Measurements from ENCODE around the gene TGFB1.
A peak's percentile ranks its signal among the peaks of the same experiment; 100 is the strongest.
"Not testable (repeated sequence)": the region's sequence is repeated elsewhere in the genome, so short reads cannot be mapped to it uniquely, and the experiment has no call there.

The TGFB1 gene

GRCh38 chr19:41298348-41298964 lies 55.3 kb downstream of the TGFB1 start:
- peaks cover 50 to 61% of the 10 kb centered on the region in 2 donors for H3K4me1 ChIP-seq (ENCODE audit: control insufficient read depth in 1 of 2, insufficient read depth in 2 of 2, low read length in 2 of 2)
- no peaks in the 10 kb centered on the region for H3K27me3 ChIP-seq (ENCODE audit: control insufficient read depth in 1 of 2, insufficient read depth in 2 of 2, low read length in 2 of 2)
- peak overlapping the region; percentile 77 for H3K27ac ChIP-seq (ENCODE audit: low read depth, low read length)
- H3K36me3 ChIP-seq (ENCODE audit: control insufficient read depth in 1 of 2, insufficient read depth in 2 of 2, low read length in 2 of 2), result peaks cover 68 to 83% of the 10 kb centered on the region in 2 donors
- H3K4me3 ChIP-seq (ENCODE audit: low read depth in 1 of 2, low read length in 2 of 2), result peak overlapping the region in 1 of 2 donors; percentile 1
- H3K9ac ChIP-seq (ENCODE audit: low read depth in 1 of 2, low read length in 2 of 2), result peak overlapping the region; percentile 41
- H3K9me3 ChIP-seq (ENCODE audit: control insufficient read depth in 1 of 2, low read length in 2 of 2), result no peaks in the 10 kb centered on the region

GRCh38 chr19:41297628-41298347 lies 55.9 kb downstream of the TGFB1 start:
- Histone ChIP-seq H3K9me3 (ENCODE audit: control insufficient read depth in 1 of 2, low read length in 2 of 2) (no peaks in the 10 kb centered on the region), H3K9ac (ENCODE audit: low read depth in 1 of 2, low read length in 2 of 2) (peak overlapping the region; percentile 35 to 41), H3K4me1 (ENCODE audit: control insufficient read depth in 1 of 2, insufficient read depth in 2 of 2, low read length in 2 of 2) (peaks cover 50 to 61% of the 10 kb centered on the region in 2 donors), H3K27ac (ENCODE audit: low read depth, low read length) (peak overlapping the region; percentile 59), H3K27me3 (ENCODE audit: control insufficient read depth in 1 of 2, insufficient read depth in 2 of 2, low read length in 2 of 2) (no peaks in the 10 kb centered on the region), H3K4me3 (ENCODE audit: low read depth in 1 of 2, low read length in 2 of 2) (peak overlapping the region in 1 of 2 donors; percentile 1), H3K36me3 (ENCODE audit: control insufficient read depth in 1 of 2, insufficient read depth in 2 of 2, low read length in 2 of 2) (peaks cover 72 to 83% of the 10 kb centered on the region in 2 donors)

- H3K27ac ChIP-seq (ENCODE audit: low read depth, low read length), result peak overlapping the region; percentile 24
- H3K9me3 ChIP-seq (ENCODE audit: control insufficient read depth in 1 of 2, low read length in 2 of 2), result no peaks in the 10 kb centered on the region
- peak overlapping the region in 1 of 2 donors; percentile 28 for H3K9ac ChIP-seq (ENCODE audit: low read depth in 1 of 2, low read length in 2 of 2)
- H3K27me3 ChIP-seq (ENCODE audit: control insufficient read depth in 1 of 2, insufficient read depth in 2 of 2, low read length in 2 of 2), result no peaks in the 10 kb centered on the region
- H3K36me3 ChIP-seq (ENCODE audit: control insufficient read depth in 1 of 2, insufficient read depth in 2 of 2, low read length in 2 of 2), result peaks cover 81 to 85% of the 10 kb centered on the region in 2 donors
- H3K4me3 ChIP-seq (ENCODE audit: low read depth in 1 of 2, low read length in 2 of 2), result no peak overlapping the region
- peaks cover 50 to 55% of the 10 kb centered on the region in 2 donors for H3K4me1 ChIP-seq (ENCODE audit: control insufficient read depth in 1 of 2, insufficient read depth in 2 of 2, low read length in 2 of 2)
Observed at GRCh38 chr19:41296433-41296871, 57.3 kb downstream of the TGFB1 start.

- peaks cover 74 to 89% of the 10 kb centered on the region in 2 donors for H3K36me3 ChIP-seq (ENCODE audit: control insufficient read depth in 1 of 2, insufficient read depth in 2 of 2, low read length in 2 of 2)
- no peak overlapping the region for H3K4me3 ChIP-seq (ENCODE audit: low read depth in 1 of 2, low read length in 2 of 2)
- H3K9ac ChIP-seq (ENCODE audit: low read depth in 1 of 2, low read length in 2 of 2), result no peak overlapping the region
- H3K9me3 ChIP-seq (ENCODE audit: control insufficient read depth in 1 of 2, low read length in 2 of 2), result no peaks in the 10 kb centered on the region
- no peaks in the 10 kb centered on the region for H3K27me3 ChIP-seq (ENCODE audit: control insufficient read depth in 1 of 2, insufficient read depth in 2 of 2, low read length in 2 of 2)
- H3K4me1 ChIP-seq (ENCODE audit: control insufficient read depth in 1 of 2, insufficient read depth in 2 of 2, low read length in 2 of 2), result peaks cover 50 to 52% of the 10 kb centered on the region in 2 donors
- no peak overlapping the region for H3K27ac ChIP-seq (ENCODE audit: low read depth, low read length)
Observed at GRCh38 chr19:41295499-41295898, 58.2 kb downstream of the TGFB1 start.

- H3K36me3 ChIP-seq (ENCODE audit: control insufficient read depth in 1 of 2, insufficient read depth in 2 of 2, low read length in 2 of 2), result peaks cover 73 to 89% of the 10 kb centered on the region in 2 donors
- peaks cover 43 to 44% of the 10 kb centered on the region in 2 donors for H3K4me1 ChIP-seq (ENCODE audit: control insufficient read depth in 1 of 2, insufficient read depth in 2 of 2, low read length in 2 of 2)
- H3K27ac ChIP-seq (ENCODE audit: low read depth, low read length), result no peak overlapping the region
- no peak overlapping the region for H3K4me3 ChIP-seq (ENCODE audit: low read depth in 1 of 2, low read length in 2 of 2)
- no peaks in the 10 kb centered on the region for H3K9me3 ChIP-seq (ENCODE audit: control insufficient read depth in 1 of 2, low read length in 2 of 2)
- no peaks in the 10 kb centered on the region for H3K27me3 ChIP-seq (ENCODE audit: control insufficient read depth in 1 of 2, insufficient read depth in 2 of 2, low read length in 2 of 2)
- H3K9ac ChIP-seq (ENCODE audit: low read depth in 1 of 2, low read length in 2 of 2), result no peak overlapping the region
Observed at GRCh38 chr19:41294393-41294792, 59.3 kb downstream of the TGFB1 start.

- not testable (repeated sequence) for H3K4me1 ChIP-seq (ENCODE audit: control insufficient read depth in 1 of 2, insufficient read depth in 2 of 2, low read length in 2 of 2); H3K9me3 ChIP-seq (ENCODE audit: control insufficient read depth in 1 of 2, low read length in 2 of 2); H3K4me3 ChIP-seq (ENCODE audit: low read depth in 1 of 2, low read length in 2 of 2); H3K27ac ChIP-seq (ENCODE audit: low read depth, low read length); H3K9ac ChIP-seq (ENCODE audit: low read depth in 1 of 2, low read length in 2 of 2); H3K27me3 ChIP-seq (ENCODE audit: control insufficient read depth in 1 of 2, insufficient read depth in 2 of 2, low read length in 2 of 2)
- peaks cover 55 to 93% of the 10 kb centered on the region in 2 donors for H3K36me3 ChIP-seq (ENCODE audit: control insufficient read depth in 1 of 2, insufficient read depth in 2 of 2, low read length in 2 of 2)
Observed at GRCh38 chr19:41289814-41290213, 63.9 kb downstream of the TGFB1 start.

- Histone ChIP-seq H3K36me3 (ENCODE audit: control insufficient read depth in 1 of 2, insufficient read depth in 2 of 2, low read length in 2 of 2) (peaks cover 48 to 92% of the 10 kb centered on the region in 2 donors), H3K4me3 (ENCODE audit: low read depth in 1 of 2, low read length in 2 of 2) (no peak overlapping the region), H3K27ac (ENCODE audit: low read depth, low read length) (no peak overlapping the region), H3K4me1 (ENCODE audit: control insufficient read depth in 1 of 2, insufficient read depth in 2 of 2, low read length in 2 of 2) (no peaks in the 10 kb centered on the region), H3K9ac (ENCODE audit: low read depth in 1 of 2, low read length in 2 of 2) (no peak overlapping the region), H3K27me3 (ENCODE audit: control insufficient read depth in 1 of 2, insufficient read depth in 2 of 2, low read length in 2 of 2) (no peaks in the 10 kb centered on the region), H3K9me3 (ENCODE audit: control insufficient read depth in 1 of 2, low read length in 2 of 2) (no peaks in the 10 kb centered on the region)
Observed at GRCh38 chr19:41288673-41289530, 64.8 kb downstream of the TGFB1 start.
